Right lobe of liver (tissue), 6 donors: ENCODE results near the gene ATP5IF1. TPM values are rescaled to one million over a fixed set of nuclear protein-coding genes. Genes with fewer than 3 reads are reported as not detected.

ENCODE experiments used
- ATAC-seq, 4 donors: fragments of 200-7000 bp; cut with Tn5 transposase; one replicate each; pipeline ENCODE4 v1.9.1; 2020; ENCODE audit warnings: mild to moderate bottlenecking in 4 of 4, moderate library complexity in 4 of 4
- DNase-seq, 3 donors: peaks; one replicate each; pipeline ENCODE4 v3.0.0-alpha.2; 2020
- H3K27ac ChIP-seq, 3 donors: fragments of 200-600 bp; one replicate each; pipeline ENCODE4 v1.8.0; 2022
- H3K27me3 ChIP-seq, 2 donors: fragments of 200-600 bp; one replicate each; pipeline ENCODE4 v1.8.0; 2022
- H3K36me3 ChIP-seq, 4 donors: fragments of 200-600 bp; sonication (generic) in 1 of 4; one replicate each; pipeline versions ENCODE4 v1.5.1 to v1.8.0; 2017 to 2022; ENCODE audit warnings: control low read depth in 1 of 4
- H3K4me1 ChIP-seq, 4 donors: fragments of 200-600 bp; sonication (generic) in 1 of 4; one replicate each; pipeline versions ENCODE4 v1.5.1 to v1.8.0; 2017 to 2022; ENCODE audit warnings: control low read depth in 1 of 4
- H3K4me3 ChIP-seq, 3 donors: fragments of 200-600 bp; one replicate each; pipeline ENCODE4 v1.8.0; 2022
- H3K9me3 ChIP-seq, 4 donors: fragments of 200-600 bp; sonication (generic) in 1 of 4; one replicate each; pipeline versions ENCODE4 v1.5.1 to v1.8.0; 2017 to 2022; ENCODE audit warnings: control low read depth in 1 of 4
- POLR2A ChIP-seq: fragments of 450-650 bp; IDR thresholded peaks from one replicate; pipeline ENCODE4 v1.6.1; 2017; ENCODE audit warnings: antibody characterized with exemption, mild to moderate bottlenecking
- WGBS: methylation state at CpG from one replicate; pipeline ENCODE4 v1.1.6; 2018; ENCODE audit warnings: low coverage, low lambda C conversion rate; ENCODE audit not compliant: insufficient coverage; ENCODE audit errors: missing lambda C conversion rate; 5-methylcytosine and 5-hydroxymethylcytosine counted together
- intact Hi-C, 2 donors: fragments of 100-400 bp; cut with DNase I; formaldehyde crosslinking; loops; one replicate each; pipeline versions ENCODE4 v1.11.2 to v1.14.1; 2022
- total RNA-seq, 6 experiments: library from RNA; depleted of rRNA in 2 of 6; stranded (reverse); fragments of >200 nt in 2 of 6; fragmentation: NEBNext Ultra II Directional in 3 of 6; extraction: Animal tissue kit (Norgen Biotek cat#: 25700) in 3 of 6; gene quantifications; one replicate each; pipeline versions ENCODE4 v1.1.0 to v1.2.4, GENCODE V29; 2016 to 2023
- TF ChIP-seq, protein P1 (sequence below), 4 donors: fragments of 200-600 bp in 3 of 4; fragments of 450-650 bp in 1 of 4; IDR thresholded peaks; one replicate each; pipeline versions ENCODE4 v1.5.1 to v1.8.0; 2016 to 2022; ENCODE audit warnings: antibody characterized with exemption in 4 of 4, mild to moderate bottlenecking in 2 of 4
- donor health status: DM: no; HTN: yes; CAD: no.
- donor health status: DM: no; HTN: no; CAD: no.
- donor health status: DM: no; HTN: no; CAD: no.
- donor health status: DM: no; HTN: yes; CAD: no.
- donor health status: DM: no; HTN: yes; CAD: no.

ATP5IF1 gene
- total RNA-seq, 6 experiments from 2014 or later: 86.7 to 315 (median 116) TPM

DNA sequence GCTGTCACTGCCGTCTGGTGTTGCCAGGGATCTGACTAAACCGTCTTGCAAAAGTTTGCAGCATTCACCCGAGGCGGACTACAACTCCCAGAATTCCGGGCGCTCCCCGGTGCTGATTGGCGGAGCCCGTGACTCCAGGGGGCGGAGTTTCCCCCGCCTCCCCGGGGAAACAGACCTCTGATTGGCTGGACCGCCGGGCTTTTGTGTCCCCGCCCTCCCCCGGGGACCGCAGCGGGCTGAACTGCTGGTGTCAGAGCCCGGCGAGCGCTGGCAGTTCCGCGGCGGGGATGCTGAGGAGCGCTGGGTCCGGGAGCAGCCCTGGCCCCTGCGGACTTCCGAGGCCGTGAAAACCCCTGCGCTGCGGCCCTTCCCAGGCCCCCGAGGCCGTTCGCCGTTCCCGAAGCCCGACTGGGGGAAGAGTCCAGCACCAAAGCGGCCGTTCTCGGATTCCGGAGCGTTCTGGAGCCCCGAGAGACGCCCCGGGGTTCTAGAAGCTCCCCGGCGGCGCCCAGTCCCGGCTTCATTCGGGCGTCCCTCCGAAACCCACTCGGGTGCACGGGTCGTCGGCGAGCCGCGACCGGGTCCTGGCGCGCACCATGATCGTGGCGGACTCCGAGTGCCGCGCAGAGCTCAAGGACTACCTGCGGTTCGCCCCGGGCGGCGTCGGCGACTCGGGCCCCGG is 23.5 kb downstream of the ATP5IF1 start, which contains the start of gene SESN2:
Gene SESN2 (plus strand): TSS at position 267 of the 682 bp plus-strand sequence. CDS start 330 bp downstream, at position 597.
- Histone ChIP-seq H3K27ac (peak within 1 kb of the TSS; percentile 67 to 88 (median 83)), H3K27me3 (no peaks in the 10 kb centered on the region), H3K9me3 (no peaks in the 10 kb centered on the region), H3K36me3 (no peaks in the 10 kb centered on the region), H3K4me1 (peaks cover 0 to 42% (median 11%) of the 10 kb centered on the region in 4 donors), H3K4me3 (peak within 1 kb of the TSS; percentile 81 to 99 (median 99))
- DNase-seq: peak; percentile 99 to 100 (median 100)
- intact Hi-C loops: no loop called here
- TF ChIP-seq POLR2A: peak; percentile 100
- TF ChIP-seq, protein P1, sequence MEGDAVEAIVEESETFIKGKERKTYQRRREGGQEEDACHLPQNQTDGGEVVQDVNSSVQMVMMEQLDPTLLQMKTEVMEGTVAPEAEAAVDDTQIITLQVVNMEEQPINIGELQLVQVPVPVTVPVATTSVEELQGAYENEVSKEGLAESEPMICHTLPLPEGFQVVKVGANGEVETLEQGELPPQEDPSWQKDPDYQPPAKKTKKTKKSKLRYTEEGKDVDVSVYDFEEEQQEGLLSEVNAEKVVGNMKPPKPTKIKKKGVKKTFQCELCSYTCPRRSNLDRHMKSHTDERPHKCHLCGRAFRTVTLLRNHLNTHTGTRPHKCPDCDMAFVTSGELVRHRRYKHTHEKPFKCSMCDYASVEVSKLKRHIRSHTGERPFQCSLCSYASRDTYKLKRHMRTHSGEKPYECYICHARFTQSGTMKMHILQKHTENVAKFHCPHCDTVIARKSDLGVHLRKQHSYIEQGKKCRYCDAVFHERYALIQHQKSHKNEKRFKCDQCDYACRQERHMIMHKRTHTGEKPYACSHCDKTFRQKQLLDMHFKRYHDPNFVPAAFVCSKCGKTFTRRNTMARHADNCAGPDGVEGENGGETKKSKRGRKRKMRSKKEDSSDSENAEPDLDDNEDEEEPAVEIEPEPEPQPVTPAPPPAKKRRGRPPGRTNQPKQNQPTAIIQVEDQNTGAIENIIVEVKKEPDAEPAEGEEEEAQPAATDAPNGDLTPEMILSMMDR (IDR thresholded peaks at IDR 0.05): no peak
- 5% methylated on average over 7 of the region's 76 CpGs for WGBS
- ATAC-seq: peak; percentile 94 to 96 (median 94)

- Histone ChIP-seq H3K27me3 (no peaks in the 10 kb centered on the region), H3K36me3 (no peaks in the 10 kb centered on the region), H3K4me1 (peaks cover 0 to 49% (median 11%) of the 10 kb centered on the region in 4 donors), H3K27ac (peak overlapping the region; percentile 67 to 88 (median 83)), H3K9me3 (no peaks in the 10 kb centered on the region), H3K4me3 (peak overlapping the region; percentile 81 to 99 (median 99))
- DNase-seq: peak; percentile 71 to 77 (median 73)
- WGBS: 1% methylated on average over 18 of the region's 66 CpGs
- intact Hi-C loops: no loop called here
- no peak for TF ChIP-seq POLR2A
- TF ChIP-seq, protein P1 (IDR thresholded peaks at IDR 0.05): no peak
- peak; percentile 18 to 29 (median 22) for ATAC-seq
Observed at GRCh38 chr1:28259934-28260802, 24.2 kb downstream of the ATP5IF1 start.

GRCh38 chr1:28260803-28261174 is 24.9 kb downstream of the ATP5IF1 start:
- ATAC-seq (no peak), DNase-seq (no peak)
- H3K4me3 ChIP-seq: peak overlapping the region; percentile 81 to 99 (median 99)
- intact Hi-C loops: no loop called here
- peak overlapping the region in 2 of 3 donors; percentile 83 to 88 for H3K27ac ChIP-seq
- H3K27me3 ChIP-seq: no peaks in the 10 kb centered on the region
- TF ChIP-seq POLR2A: no peak
- TF ChIP-seq, protein P1 (IDR thresholded peaks at IDR 0.05): no peak
- WGBS: 27% methylated on average over 7 of the region's 7 CpGs
- H3K9me3 ChIP-seq: no peaks in the 10 kb centered on the region
- no peaks in the 10 kb centered on the region for H3K36me3 ChIP-seq
- H3K4me1 ChIP-seq: peaks cover 0 to 55% (median 11%) of the 10 kb centered on the region in 4 donors

DNA sequence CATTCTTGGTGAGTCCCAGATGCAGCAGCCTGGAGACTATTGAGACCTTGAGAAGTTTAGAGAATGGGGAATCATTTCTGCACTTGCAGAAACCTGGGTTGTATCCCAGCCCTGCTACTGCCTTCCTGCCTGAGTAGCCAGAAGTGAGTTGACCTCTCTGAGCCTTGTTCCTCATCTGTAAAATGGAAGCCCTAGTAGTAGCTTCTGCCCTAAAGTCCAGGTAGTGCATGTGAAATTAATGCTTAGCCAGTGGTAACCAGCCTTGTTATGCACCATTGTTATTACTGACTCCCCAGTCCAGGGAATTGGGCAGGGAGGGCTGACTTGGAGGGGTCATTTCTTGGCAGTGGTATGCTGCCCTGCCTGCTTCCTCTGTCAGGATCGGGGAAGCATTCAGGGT is 29.0 kb downstream of the ATP5IF1 start:
- no peaks in the 10 kb centered on the region for H3K9me3 ChIP-seq
- H3K4me1 ChIP-seq: peaks cover 0 to 89% (median 23%) of the 10 kb centered on the region in 4 donors
- no peaks in the 10 kb centered on the region for H3K27me3 ChIP-seq
- WGBS: no CpG with 5 or more reads among the region's 1 CpG
- no peak for TF ChIP-seq POLR2A
- TF ChIP-seq, protein P1 (IDR thresholded peaks at IDR 0.05): no peak
- no peak overlapping the region for H3K4me3 ChIP-seq
- DNase-seq (no peak), ATAC-seq (no peak)
- intact Hi-C loops: no loop called here
- peak overlapping the region in 2 of 3 donors; percentile 13 to 24 for H3K27ac ChIP-seq
- no peaks in the 10 kb centered on the region for H3K36me3 ChIP-seq
